HT1080 (cell line): ENCODE results near the gene CPAMD8. TPM values are rescaled to one million over a fixed set of nuclear protein-coding genes. Genes with fewer than 3 reads are reported as not detected.
A peak's percentile ranks its signal among the peaks of the same experiment; 100 is the strongest.

Experiments used
- DNase-seq: peaks from one replicate; pipeline ENCODE4 v3.0.0-alpha.2; 2015; ENCODE audit warnings: low read depth
- polyA plus RNA-seq, 2 experiments: library from polyadenylated mRNA; depleted of rRNA; stranded (reverse); fragments of >200 nt; gene quantifications; 2 replicates each; pipeline ENCODE4 v1.2.3, GENCODE V29; 2015
- total RNA-seq: library from RNA; depleted of rRNA; stranded (reverse); fragments of >200 nt; shearing (Covaris generic); gene quantifications from 2 replicates; pipeline ENCODE4 v1.2.3, GENCODE V29; 2014; rRNA removed

CPAMD8 gene
- total RNA-seq, result not detected in 2 replicates
- not detected in 2 replicates for polyA plus RNA-seq (2015; cell fraction: cytosol; rRNA removed)
- polyA plus RNA-seq (2015; cell fraction: nucleus; rRNA removed), result not detected in 2 replicates

DNA sequence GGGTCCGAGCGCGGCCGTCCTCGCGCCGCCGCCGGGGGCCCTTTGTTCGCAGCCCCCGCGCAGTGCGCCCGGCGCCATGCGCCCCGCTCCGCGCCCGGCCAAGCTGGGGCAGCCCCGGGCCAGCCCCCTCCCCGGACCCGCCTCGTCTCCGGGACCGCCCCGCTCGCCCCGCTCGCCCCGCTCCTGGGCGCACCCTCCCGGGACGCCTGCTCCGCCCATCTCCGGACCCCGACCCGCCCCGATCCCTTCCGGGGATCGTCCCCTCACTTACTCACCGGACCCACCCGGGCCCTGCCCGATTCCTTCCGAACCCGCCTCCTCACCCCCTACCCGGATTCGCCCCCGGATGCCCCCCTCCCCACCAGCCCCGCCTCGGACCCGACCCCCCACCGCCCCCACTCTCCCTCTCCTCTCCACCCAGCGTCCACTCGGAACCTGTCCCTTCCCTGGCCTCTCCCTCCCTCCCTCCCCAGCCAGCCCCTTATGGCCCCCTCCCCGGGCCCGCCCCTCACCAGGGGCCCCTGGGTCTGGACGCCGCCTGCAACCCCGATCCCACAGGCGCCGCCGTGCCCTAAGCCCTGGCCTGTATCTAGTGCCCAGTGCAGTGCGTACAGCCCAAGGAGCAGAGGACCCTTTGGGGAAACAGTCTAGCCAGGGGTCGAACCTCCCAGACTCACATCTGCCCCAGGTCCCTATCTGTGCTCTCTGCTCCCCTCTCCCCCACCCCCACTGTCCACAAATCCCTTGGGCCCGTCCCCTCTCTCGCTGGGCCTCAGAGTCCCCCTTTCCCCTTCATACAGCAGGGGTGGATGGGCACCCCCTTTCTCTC is at the start of gene CPAMD8:
Gene CPAMD8 (minus strand): TSS at position 105 of the 829 bp plus-strand sequence. CDS start 168 bp downstream, outside the sequence.
- no peak for DNase-seq

DNA sequence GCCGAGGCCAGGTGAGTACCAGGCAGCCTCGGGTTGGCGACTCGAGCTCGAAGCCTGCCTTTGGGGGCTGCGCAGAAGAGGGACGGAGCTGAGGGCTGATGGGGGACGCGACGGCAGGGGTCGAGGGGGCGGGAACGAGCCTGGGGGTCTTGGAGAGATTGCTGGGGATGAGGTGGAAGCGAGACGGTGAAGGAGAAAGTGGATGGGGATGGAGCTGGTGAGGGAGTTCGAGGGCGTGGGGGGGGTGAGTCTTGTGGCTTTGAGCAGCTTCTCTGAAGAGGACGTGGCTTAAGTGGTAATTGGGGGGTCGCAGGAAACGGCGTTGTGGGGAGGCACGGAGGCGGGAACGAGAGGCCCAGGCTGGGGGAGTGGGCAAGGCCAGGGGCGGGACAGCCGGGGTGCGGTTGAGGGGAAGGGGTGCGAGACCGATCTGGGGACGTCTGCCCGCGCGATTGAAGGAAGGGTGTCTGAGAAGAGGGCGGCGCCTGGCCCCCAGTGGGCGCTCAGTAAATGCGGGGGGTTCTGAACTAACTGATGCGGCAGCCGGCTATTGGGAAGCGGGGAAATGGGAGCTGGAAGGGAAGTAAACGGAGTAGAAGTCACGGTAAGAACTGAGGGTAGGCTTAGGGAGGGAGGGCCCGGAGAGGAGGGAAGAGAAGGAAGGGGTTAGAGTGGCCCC is 49.4 kb upstream of the CPAMD8 start:
- no peak for DNase-seq

DNA sequence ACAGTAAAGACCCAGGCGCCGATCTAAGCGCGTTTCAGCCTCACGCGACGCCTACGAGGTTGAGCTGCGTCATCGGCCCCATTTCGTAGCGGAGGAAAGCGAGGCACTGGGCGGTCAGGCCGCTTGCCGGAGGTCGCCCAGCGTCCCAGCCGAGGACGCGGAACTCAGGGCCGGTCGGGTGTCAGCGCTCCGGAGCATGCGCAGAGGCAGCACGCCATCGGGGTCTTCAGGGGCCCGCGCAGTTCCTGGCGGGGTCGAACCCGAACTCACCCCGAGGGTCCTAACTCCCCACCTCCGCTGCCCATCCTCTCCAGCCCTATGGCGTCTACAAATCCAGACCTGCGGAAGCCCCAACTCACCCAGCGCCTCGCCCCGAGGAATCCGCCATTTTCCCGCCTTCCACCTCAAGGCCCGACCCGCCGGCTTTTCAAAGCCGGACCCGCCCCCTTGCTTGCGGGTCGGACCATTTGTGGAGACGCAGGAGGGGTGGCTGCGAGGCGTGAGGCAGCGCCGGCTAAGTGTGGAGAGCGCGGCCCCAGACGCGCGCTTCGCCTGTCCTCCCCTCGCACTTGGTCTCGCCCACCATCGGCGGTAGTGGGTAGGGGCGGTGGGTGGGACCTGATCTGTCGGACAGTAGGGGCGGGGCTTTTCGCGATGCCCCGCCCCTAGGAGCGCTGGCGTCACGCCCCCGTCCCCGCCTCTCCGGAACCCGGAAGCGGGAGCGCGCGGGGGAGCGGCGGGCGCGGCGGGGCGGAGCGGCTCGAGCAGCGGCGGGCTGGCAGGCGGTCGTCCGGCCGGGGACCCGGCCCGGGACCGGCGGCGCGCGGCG is 48.6 kb upstream of the CPAMD8 start, which contains the start of the genes HAUS8 and MYO9B:
Gene HAUS8 (minus strand): TSS at position 418 of the 829 bp plus-strand sequence. CDS start 30 bp downstream, at position 388.
Gene MYO9B (plus strand): TSS at position 743 of the 829 bp plus-strand sequence. CDS start 25,941 bp downstream, outside the sequence.
- peak; percentile 98 for DNase-seq

DNA sequence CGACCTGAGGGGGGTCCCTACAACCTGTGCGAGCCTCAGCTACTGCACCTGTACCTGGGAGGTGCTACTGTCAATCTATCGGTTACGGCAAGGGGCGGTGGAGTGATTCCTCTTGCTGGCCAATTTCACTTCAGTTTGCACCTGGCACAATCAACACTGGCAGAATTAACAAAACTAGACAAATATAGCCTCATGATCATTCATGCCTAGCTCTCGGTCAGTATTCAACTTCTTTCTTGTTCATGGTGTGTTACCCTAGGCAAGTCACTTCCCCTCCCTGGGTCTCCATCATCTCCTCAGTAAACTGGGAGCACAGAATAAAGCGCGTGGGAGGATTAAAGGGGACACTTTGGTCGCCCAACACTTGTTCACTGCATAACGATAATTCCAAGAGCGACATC is 48.0 kb upstream of the CPAMD8 start:
- DNase-seq, result no peak

DNA sequence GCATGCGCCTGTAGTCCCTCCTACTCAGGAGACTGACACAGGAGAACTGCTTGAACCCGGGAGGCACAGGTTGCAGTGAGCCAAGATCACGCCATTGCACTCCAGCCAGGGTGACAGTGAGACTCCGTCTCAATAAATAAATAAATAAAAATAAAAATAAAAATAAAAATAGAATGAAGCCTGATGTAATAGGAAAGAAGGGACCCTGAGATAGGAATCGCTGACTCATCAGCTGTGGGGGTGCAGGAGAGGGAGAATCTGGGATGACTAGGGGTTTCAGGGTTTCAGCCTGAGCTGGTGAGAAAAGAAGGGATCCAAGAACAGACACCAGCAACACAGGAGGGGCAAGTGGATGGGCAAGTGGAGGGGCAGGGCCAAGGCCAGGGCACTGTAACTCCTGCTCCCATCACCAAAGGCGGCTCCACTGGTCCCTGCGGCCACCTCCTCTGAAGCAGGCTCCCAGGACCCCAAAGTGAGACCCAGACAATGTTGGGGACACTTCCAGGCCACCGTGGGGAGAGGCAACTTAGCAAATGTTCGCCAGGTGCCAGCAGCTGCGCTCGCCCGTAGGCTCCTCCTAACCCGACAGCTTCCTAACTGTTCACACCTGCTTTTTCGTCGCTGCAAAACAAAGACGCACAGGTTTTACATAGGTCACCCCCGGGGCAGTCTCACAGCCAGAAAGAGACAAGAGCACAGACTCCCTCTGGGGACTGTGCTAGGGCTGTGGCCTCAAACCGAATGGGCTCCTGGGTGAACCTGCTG is 47.4 kb upstream of the CPAMD8 start:
- DNase-seq, result no peak

DNA sequence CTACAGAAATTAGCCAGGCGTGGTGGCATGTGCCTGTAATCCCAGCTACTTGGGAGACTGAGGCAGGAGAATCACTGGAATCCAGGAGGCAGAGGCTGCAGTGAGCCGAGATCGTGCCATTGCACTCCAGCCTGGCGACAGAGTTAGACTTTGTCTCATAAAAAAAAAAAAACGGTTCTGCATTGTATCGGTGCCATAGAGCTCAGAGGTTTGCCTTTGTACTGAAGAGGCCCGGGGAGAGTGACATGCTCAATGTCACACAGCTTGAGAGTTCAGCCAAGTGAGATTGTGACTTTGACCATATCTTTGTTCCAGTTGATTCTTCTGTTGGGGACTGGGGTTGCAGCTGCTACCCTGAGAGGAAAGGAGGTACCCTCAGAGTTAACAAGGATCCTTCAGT is 44.3 kb upstream of the CPAMD8 start:
- DNase-seq, result no peak

DNA sequence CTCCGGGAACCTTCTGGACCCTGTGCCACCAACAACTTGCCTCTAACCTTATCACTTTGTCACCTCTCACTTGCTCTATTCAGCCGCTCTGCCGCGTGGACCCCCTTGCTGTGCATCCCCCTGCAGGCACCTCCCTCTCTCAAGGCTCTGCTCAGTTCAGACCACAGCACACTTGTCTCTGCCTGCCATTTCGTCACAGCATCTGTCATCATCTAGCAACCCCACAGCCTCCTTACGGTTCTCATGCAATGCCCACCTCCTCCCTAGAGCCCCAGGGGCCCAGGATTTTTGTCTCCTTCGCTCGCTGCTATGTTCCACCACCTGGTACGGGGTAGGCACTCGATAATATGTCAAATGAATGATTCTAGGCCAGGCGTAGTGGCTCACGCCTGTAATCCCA is 43.8 kb upstream of the CPAMD8 start:
- DNase-seq, result no peak

DNA sequence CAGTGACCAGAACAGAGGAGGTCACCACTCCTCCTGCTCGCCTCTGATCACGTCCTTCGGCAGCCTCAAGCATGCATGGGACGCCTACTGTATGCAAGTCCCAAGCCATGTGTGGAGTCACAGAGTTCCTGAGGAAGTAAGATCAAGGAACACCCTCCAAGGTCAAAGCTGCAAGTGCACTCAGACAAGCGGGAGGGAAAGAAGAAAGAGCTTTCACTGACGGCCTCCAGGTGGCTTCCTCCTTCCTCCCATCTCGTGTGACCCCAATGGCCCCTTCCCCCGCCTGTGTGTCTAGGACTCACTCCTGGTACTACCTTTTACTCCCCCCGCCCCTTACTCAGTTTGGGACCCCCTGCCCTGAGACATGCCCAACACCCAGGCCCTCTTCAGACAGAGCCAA is 42.6 kb upstream of the CPAMD8 start:
- DNase-seq, result no peak

DNA sequence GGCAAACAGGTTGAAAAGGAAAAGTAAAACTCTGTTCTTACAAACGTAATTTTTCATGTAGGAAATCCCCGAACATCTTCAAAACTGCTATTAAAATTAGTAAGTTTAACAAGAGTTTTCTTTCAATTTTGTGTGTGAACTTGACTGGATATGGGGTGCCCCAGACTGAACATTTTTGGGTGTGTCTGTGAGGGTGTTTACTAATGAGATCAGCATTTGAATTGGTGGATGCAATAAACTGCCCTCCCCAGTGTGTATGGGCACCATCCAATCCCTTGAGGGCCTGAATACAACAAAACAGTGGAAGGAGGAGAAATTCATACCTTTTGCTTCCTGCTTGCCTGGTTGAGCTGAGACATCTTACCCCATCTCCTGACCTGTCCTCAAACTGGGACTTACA is 36.8 kb upstream of the CPAMD8 start:
- no peak for DNase-seq

DNA sequence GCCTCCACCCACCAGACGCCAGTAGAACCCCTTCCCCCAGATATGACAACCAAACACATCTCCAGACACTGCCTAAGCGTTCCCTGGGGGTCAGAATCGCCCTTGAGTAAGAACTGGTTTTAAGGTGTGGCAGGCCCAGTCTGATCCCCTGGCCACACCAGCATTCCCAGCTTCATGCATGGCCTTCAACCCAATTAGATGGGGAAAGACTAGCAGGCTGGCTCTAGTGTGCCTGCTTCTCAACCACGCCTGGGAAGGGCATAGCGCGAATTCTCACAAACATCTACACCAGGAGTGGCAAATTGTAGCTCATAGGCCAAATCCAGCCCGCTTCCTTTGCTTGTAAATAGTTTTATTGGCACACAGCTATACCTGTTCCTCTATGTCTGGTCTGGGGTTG is 35.1 kb upstream of the CPAMD8 start:
- DNase-seq, result no peak

DNA sequence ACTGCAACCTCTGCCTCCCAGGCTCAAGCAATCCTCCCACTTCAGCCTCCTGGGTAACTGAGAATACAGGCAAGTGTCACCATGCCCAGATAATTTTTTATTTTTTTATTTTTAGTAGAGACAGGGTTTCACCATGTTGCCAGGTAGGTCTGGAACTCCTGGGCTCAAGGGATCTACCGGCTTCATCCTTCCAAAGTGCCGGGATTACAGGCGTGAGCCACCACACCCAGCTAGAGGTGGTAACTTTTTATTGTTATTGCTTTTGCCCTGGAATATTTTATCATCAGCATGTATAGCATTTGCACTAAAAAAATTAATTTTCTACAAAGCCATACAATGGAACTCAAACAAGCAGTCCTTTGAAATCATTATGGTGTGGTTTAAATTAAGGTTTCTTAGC is 34.6 kb upstream of the CPAMD8 start:
- no peak for DNase-seq

DNA sequence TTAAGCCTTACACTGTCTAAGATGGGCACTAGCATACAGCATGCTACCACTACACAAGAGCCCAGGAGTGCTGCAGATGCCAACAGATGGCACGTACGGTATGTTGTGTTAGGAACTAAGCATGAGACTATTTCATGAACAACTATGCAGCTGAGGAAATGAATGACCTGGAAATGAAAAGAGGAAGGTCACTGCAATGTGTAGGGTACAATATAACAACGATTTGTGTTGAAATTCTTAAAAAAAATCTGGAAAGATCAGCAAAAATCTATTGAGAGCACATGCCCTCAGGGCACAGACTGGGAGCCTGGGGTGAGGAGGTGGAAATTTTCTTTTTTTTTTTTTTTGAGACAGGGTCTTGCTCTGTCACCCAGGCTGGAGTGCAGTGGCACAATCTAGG is 34.2 kb upstream of the CPAMD8 start:
- DNase-seq, result no peak

DNA sequence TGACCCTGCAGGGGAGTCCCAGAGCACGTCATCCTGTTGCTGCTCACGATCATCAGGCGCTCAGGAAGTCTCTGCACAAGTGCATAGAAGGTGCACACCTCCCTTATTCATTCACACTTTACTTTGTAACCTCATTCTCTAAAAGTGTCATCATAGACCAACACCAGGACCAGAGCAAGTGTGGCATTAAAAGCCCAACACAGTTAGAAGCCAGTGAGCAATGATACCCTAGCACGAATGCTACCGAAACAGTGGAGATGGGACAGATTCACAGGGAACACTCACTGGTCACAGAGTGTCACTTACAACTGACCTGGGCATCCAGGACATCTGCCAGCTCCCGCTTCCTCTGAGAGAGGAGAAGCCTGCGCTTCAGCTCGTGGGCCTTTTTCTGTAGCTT is 31.6 kb upstream of the CPAMD8 start:
- no peak for DNase-seq

DNA sequence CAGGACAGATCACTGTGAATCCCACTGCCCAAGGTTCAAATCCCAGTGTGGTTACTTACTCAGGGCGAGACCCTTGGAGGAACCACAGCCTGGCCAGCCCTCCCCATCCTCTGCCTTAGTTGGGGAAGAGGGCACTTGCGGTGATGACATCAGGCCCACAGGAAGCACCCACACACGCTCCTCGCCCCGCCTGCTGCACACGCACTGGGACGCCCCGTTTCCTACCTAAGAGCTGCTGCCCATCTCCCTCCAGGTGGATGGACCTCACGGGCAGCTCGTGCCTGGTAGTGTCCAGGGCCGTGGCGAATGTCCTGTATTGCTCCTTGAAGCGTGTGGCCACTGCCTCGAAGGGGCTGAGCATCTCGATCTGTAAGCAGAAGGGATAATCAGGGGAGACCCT is 29.0 kb upstream of the CPAMD8 start:
- DNase-seq, result no peak

DNA sequence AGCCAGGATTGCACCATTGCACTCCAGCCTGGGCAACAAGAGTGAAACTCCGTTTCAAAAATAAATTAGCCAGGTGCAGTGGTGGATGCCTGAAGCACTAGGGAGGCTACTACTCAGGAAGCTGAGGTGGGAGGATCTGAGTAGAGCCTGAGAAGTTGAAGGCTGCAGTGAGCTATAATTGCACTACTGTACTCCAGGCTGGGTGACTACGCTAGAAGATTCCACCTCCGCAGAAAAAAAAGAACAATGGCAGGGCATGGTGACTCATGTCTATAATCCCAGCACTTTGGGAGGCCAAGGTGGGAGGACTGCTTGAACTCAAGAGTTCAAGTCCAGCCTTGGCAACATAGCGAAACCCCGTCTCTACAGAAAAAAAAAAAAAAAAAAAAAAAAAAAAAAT is 28.1 kb upstream of the CPAMD8 start:
- DNase-seq, result peak; percentile 50

DNA sequence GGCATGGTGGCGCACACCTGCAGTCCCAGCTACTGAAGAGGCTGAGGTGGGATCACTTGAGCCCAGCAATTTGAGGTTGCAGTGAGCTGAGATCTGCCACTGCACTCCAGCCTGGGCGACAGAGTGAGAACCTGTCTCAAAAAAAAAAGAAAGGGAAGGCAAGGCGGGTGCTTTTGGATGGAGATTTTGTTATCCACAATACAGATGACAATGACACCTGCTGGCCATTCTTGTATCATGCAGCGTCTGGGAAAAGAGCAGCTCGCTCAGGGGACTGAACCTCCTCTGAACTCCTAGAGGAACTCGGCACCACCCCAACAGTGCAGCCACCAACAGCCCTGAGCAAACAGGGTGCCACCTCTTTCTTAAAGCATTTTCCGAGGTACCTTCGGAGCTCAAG is 25.8 kb upstream of the CPAMD8 start:
- peak; percentile 51 for DNase-seq

DNA sequence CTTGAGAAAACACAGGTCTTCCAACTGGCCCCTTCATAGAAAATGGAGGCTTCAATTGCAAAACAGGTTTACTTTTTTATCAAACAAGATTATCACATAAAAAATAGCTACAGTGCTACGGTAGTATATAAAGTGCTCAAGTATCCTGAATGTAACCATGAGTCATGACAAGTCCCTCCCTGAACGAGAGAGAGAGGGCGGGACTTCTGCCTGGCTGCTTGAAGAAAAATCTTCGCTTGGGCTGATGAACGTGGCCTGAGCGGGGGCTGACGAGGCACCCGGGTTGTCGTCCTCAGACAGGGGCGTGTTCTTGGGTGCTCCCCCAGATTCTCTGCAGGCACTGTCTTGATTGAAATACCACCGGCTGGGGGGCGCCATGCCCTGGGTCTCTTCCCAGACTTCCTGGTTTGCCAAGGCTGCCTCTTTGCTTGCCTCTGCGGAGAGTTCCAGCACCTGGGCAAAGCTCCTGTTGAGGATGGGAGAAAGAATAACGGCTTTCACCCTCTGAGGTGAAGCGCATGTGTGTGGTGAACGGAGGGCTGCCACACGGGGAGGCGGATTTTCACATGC is 23.2 kb upstream of the CPAMD8 start:
- peak; percentile 15 for DNase-seq

DNA sequence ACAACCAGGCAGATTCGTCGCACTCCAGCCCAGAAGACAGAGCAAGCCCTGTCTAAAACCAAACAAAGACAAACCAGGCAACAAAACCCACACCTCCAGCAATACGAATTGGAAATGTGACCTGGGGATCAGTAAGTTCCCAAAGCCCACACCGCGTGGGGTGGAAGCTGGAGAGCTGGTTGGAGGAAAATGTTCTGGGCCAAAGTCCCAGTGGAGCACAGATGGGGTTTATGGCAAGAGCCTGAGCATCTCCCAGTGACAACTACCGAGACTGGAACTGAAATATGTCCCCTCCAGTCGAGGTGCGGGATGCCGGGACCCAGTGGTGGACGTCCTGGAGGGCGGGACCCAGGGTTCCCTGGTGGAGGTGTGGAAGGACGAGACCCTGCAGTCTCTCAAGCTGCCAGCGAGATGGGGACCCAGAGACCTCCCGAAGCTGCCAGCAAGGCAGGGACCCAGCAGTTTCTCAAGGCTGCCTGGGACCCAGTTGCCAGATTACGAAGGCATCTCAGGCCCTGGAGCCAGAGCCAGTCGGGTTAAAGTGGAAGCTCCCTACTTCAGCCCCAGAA is 22.4 kb upstream of the CPAMD8 start:
- no peak for DNase-seq

DNA sequence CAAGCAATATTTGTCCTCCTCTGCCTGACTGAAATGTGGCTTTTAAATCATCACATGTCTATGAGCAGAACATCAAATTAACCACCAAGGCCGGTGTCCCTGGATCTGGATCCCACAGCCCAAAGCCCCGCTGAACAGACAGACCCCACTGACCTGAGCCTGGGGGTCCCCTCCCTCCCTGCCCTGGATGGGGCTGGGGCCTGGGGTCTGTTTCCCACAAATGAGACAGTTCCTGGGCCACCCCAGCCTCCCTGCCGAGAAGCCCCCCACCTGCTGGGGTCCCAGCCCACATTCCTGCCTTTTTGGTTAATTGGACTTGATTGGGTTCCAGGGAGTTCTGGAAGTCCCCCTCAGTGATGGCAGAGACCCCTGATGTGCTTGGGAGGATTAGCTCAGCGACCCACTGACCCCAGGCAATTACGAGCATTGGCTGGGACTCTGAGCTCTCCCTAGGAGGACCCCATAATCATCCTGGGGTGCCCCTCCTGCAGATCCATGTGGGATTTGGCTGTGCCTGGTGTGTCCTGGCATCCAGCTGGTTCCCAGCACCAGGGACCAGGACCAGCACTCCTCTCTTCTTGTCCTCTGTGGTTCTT is 19.4 kb upstream of the CPAMD8 start:
- DNase-seq, result no peak

DNA sequence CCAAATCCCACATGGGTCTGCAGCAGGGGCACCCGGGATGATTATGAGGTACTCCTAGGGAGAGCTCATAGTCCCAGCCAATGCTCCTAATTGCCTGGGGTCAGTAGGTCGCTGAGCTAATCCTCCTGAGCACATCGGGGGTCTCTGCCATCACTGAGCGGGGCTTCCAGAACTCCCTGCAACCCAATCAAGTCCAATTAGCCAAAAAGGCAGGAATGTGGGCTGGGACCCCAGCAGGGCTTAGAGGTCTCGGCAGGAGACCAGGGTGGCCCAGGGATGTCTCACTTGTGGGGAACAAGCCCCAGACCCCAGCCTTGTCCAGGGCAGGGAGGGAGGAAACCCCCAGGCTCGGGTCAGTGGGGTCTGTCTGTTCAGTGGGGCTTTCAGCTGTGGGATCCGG is 17.1 kb upstream of the CPAMD8 start:
- DNase-seq, result no peak
